ENCODE measurements around the gene CHMP4B. TPM values are rescaled to one million over a fixed set of nuclear protein-coding genes. Genes with fewer than 3 reads are reported as not detected.
A peak's percentile ranks its signal among the peaks of the same experiment; 100 is the strongest.

CHMP4B gene
- total RNA-seq, 4 donors from 2014 or later, result 93.4 to 118 (median 112) TPM

DNA sequence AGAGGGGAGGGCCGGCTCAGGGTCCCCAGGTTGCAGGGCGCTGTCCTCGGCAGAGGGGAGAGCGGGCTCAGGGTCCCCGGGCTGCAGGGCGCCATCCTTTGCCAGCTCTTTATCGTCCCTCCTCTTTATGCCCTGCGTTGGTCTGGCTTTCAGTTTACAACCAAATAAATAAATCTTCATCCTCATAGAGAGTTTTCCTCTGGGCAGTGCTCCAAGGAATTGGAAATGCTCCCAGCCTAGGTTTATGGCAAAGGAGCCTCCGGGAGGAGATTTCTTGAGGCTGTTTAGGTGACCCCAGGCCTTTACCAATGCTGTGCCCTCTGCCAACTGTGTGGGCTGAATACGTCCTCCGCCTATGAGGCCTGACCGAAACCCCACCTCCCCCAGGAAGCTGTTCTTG lies 60.2 kb downstream of the CHMP4B start:
- H3K4me3 ChIP-seq, result peak overlapping the region in 1 of 2 donors; percentile 38
- H3K4me1 ChIP-seq, result peaks cover 0 to 12% (median 6%) of the 10 kb centered on the region in 3 donors
- ATAC-seq, result no peak
- no peaks in the 10 kb centered on the region for H3K27me3 ChIP-seq
- no peak for TF ChIP-seq EP300 (IDR thresholded peaks at IDR 0.05)
- no peak for TF ChIP-seq POLR2A (IDR thresholded peaks at IDR 0.05)
- TF ChIP-seq, protein P1, sequence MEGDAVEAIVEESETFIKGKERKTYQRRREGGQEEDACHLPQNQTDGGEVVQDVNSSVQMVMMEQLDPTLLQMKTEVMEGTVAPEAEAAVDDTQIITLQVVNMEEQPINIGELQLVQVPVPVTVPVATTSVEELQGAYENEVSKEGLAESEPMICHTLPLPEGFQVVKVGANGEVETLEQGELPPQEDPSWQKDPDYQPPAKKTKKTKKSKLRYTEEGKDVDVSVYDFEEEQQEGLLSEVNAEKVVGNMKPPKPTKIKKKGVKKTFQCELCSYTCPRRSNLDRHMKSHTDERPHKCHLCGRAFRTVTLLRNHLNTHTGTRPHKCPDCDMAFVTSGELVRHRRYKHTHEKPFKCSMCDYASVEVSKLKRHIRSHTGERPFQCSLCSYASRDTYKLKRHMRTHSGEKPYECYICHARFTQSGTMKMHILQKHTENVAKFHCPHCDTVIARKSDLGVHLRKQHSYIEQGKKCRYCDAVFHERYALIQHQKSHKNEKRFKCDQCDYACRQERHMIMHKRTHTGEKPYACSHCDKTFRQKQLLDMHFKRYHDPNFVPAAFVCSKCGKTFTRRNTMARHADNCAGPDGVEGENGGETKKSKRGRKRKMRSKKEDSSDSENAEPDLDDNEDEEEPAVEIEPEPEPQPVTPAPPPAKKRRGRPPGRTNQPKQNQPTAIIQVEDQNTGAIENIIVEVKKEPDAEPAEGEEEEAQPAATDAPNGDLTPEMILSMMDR (IDR thresholded peaks at IDR 0.05), result no peak
- TF ChIP-seq POLR2AphosphoS5 (IDR thresholded peaks at IDR 0.05), result no peak
- 7 to 41% methylated on average over 3 to 4 of the region's 12 CpGs for WGBS, 2 donors (ENCODE audit: low coverage in 1 of 2)
- no peak overlapping the region for H3K27ac ChIP-seq
- H3K9me3 ChIP-seq, result no peaks in the 10 kb centered on the region
- no peaks in the 10 kb centered on the region for H3K36me3 ChIP-seq

DNA sequence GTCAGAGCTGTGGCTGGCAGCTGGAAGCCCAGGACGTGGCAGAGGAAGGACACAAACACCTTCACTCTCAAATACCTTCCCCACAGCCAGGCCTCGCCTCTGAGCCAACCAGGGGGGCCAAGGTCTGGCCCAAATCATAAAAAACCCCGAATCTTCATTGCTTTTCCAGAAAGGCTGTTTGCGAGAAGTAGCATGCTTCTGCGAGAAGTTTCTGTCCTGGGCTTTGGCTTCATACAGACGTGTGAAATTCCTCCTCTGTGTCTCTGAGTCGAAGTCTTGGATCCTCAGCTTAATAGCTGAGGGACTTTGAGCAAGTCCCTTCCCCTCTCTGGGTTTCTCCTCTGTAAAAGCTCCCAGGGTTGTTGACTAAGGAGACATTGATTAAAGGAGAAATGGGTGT lies 63.0 kb downstream of the CHMP4B start:
- Histone ChIP-seq H3K4me3 (no peak overlapping the region), H3K27ac (no peak overlapping the region), H3K9me3 (peaks cover 0 to 8% (median under 1%) of the 10 kb centered on the region in 3 donors), H3K4me1 (peaks cover 0 to 12% (median 6%) of the 10 kb centered on the region in 3 donors), H3K27me3 (no peaks in the 10 kb centered on the region), H3K36me3 (no peaks in the 10 kb centered on the region)
- TF ChIP-seq EP300 (IDR thresholded peaks at IDR 0.05), result no peak
- TF ChIP-seq, protein P1 (IDR thresholded peaks at IDR 0.05), result no peak
- no peak for TF ChIP-seq POLR2A (IDR thresholded peaks at IDR 0.05)
- no peak for TF ChIP-seq POLR2AphosphoS5 (IDR thresholded peaks at IDR 0.05)
- 91 to 100% methylated on average over 3 to 5 of the region's 7 CpGs for WGBS, 2 donors (ENCODE audit: low coverage in 1 of 2)
- no peak for ATAC-seq

DNA sequence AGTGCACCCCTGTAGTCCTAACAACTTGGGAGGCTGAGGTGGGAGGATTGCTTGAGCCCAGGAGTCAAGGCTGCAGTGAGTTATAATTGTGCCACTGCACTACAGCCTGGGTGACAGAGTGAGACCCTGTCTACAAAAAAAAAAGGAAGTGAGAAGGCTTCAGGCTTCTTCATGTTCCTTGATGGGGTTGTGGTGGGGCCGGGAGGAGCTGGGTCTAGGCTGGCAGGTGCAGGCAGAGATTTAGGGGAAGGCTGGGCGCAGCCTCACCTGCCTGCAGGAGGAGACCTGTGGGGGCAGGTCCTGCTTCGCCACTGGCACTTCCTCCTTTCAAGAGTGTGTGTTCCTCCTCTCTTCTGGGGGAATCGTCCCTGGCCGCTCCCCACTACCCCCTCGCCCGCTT lies 63.9 kb downstream of the CHMP4B start:
- ATAC-seq, result no peak

DNA sequence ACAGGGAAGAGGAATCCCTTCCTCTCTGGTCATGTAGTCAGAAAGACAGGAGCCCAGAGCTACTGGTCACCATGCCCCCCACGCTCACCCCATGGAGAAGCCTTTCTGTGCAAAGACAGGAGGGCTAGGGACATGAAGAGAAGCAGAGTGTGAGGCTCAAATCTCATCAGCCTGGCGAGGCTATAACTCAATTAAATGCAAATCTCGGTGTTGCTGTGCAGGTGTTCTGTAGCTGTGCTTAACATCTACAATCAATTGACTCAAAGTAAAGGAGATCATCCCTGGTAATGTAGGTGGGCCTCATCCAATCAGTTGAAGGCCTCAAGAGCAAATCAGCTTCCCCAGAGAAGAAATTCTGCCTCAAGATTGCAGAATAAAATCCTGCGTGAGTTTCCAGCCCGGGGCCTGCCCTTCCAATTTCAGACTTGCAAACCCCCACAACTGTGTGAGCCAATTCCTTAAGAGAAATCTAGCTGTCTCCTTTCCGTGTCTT lies 64.4 kb downstream of the CHMP4B start:
- whole genome bisulfite sequencing, 2 donors (ENCODE audit: low coverage in 1 of 2), result 93% methylated on average over 5 of the region's 6 CpGs; no CpG with 5 or more reads in 1 of the 2 donors
- Histone ChIP-seq H3K4me3 (no peak overlapping the region), H3K4me1 (peaks cover 0 to 12% (median 6%) of the 10 kb centered on the region in 3 donors), H3K27ac (no peak overlapping the region), H3K36me3 (no peaks in the 10 kb centered on the region), H3K9me3 (peaks cover 0 to 17% (median 3%) of the 10 kb centered on the region in 3 donors), H3K27me3 (no peaks in the 10 kb centered on the region)
- no peak for ATAC-seq
- TF ChIP-seq POLR2A (IDR thresholded peaks at IDR 0.05) (no peak), EP300 (IDR thresholded peaks at IDR 0.05) (no peak), POLR2AphosphoS5 (IDR thresholded peaks at IDR 0.05) (no peak)
- TF ChIP-seq, protein P1 (IDR thresholded peaks at IDR 0.05), result no peak

More for the DNA sequence above, 63.9 kb downstream of the CHMP4B start:
- TF ChIP-seq EP300 (IDR thresholded peaks at IDR 0.05) (no peak), POLR2A (IDR thresholded peaks at IDR 0.05) (no peak), POLR2AphosphoS5 (IDR thresholded peaks at IDR 0.05) (no peak)
- TF ChIP-seq, protein P1 (IDR thresholded peaks at IDR 0.05), result no peak
- no peak overlapping the region for H3K4me3 ChIP-seq
- peaks cover 0 to 17% (median 3%) of the 10 kb centered on the region in 3 donors for H3K9me3 ChIP-seq
- no peaks in the 10 kb centered on the region for H3K36me3 ChIP-seq
- 80 to 84% methylated on average over 3 to 7 of the region's 7 CpGs for WGBS, 2 donors (ENCODE audit: low coverage in 1 of 2)
- peaks cover 0 to 12% (median 6%) of the 10 kb centered on the region in 3 donors for H3K4me1 ChIP-seq
- no peak overlapping the region for H3K27ac ChIP-seq
- no peaks in the 10 kb centered on the region for H3K27me3 ChIP-seq

DNA sequence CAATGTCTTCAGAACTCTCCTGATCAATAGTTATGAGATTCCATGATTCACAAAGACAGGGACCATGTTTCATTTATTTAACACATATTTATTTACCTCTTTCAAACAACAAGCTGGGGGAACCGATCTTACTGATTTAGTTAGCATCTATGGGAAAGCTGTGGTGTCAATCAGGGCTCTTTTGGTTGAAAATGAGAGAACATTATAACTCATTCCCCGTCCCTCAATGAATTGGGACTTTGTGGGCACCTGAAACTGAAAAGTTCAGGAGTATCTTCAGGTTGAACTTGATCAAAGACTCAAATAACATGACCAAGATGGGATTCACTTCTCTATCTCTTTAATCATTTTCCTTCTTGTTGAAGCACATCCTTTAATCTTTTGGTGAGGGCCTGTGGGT lies 67.4 kb downstream of the CHMP4B start:
- no peak overlapping the region for H3K4me3 ChIP-seq
- no peak for TF ChIP-seq POLR2A (IDR thresholded peaks at IDR 0.05)
- TF ChIP-seq POLR2AphosphoS5 (IDR thresholded peaks at IDR 0.05), result no peak
- TF ChIP-seq, protein P1 (IDR thresholded peaks at IDR 0.05), result no peak
- no peak for TF ChIP-seq EP300 (IDR thresholded peaks at IDR 0.05)

More for the DNA sequence above, 67.4 kb downstream of the CHMP4B start:
- H3K4me1 ChIP-seq, result no peaks in the 10 kb centered on the region
- WGBS, 2 donors (ENCODE audit: low coverage in 1 of 2), result 80 to 95% methylated on average over 2 of the region's 2 CpGs
- H3K9me3 ChIP-seq, result peaks cover 0 to 17% (median 3%) of the 10 kb centered on the region in 3 donors
- no peak overlapping the region for H3K27ac ChIP-seq
- ATAC-seq, result no peak
- peaks cover 7% of the 10 kb centered on the region for H3K27me3 ChIP-seq
- H3K36me3 ChIP-seq, result no peaks in the 10 kb centered on the region
